Spleen (tissue), 7 donors: Measurements from ENCODE around the gene RNF114.

ENCODE experiments used
- POLR2A ChIP-seq, 3 donors: fragments of 450-650 bp; IDR thresholded peaks; one replicate each; pipeline ENCODE4 v1.5.1; 2017; ENCODE audit warnings: antibody characterized with exemption in 3 of 3, mild to moderate bottlenecking in 1 of 3
- TF ChIP-seq, protein P1 (sequence below), 11 experiments: fragments of 200-600 bp in 7 of 11; fragments of 450-650 bp in 4 of 11; sonication (generic) in 4 of 11; IDR thresholded peaks in 8 of 11; conservative IDR thresholded peaks in 3 of 11; 1 replicate in 7 of 11; 2 replicates in 4 of 11; pipeline versions ENCODE4 v1.4.0 to v1.8.0; 2016 to 2021; ENCODE audit warnings: antibody characterized with exemption in 11 of 11, inconsistent platforms in 4 of 11, mild to moderate bottlenecking in 1 of 11
- donor health status: DM: no; HTN: no; CAD: no; lungs with moderate emphysema.
- donor health status: DM: no; HTN: no; CAD: no.
- donor health status: DM: no; HTN: no; CAD: no.

GRCh38 chr20:49913399-49914047 is 22.7 kb upstream of the RNF114 start:
- TF ChIP-seq, protein P1, sequence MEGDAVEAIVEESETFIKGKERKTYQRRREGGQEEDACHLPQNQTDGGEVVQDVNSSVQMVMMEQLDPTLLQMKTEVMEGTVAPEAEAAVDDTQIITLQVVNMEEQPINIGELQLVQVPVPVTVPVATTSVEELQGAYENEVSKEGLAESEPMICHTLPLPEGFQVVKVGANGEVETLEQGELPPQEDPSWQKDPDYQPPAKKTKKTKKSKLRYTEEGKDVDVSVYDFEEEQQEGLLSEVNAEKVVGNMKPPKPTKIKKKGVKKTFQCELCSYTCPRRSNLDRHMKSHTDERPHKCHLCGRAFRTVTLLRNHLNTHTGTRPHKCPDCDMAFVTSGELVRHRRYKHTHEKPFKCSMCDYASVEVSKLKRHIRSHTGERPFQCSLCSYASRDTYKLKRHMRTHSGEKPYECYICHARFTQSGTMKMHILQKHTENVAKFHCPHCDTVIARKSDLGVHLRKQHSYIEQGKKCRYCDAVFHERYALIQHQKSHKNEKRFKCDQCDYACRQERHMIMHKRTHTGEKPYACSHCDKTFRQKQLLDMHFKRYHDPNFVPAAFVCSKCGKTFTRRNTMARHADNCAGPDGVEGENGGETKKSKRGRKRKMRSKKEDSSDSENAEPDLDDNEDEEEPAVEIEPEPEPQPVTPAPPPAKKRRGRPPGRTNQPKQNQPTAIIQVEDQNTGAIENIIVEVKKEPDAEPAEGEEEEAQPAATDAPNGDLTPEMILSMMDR (IDR thresholded peaks at IDR 0.05 in 8 of 11, conservative IDR thresholded peaks at IDR 0.05 in 3 of 11) = no peak
- no peak for TF ChIP-seq POLR2A (IDR thresholded peaks at IDR 0.05)
